IMR-90 (cell line): Measurements from ENCODE around the gene SCYGR7. TPM values are rescaled to one million over a fixed set of nuclear protein-coding genes. Genes with fewer than 3 reads are reported as not detected.

Experiments used
- ATAC-seq: fragments of 200-7000 bp; cut with Tn5 transposase; 2 replicates; pipeline ENCODE4 v1.9.1; 2020; ENCODE audit warnings: low read depth, mild to moderate bottlenecking, moderate library complexity
- BruUV-seq: library from RNA; stranded (reverse); fragments of 400-500 nt; replicated peaks from 2 replicates; lab custom pipeline; 2021; lab: Mats Ljungman, UMichigan
- CTCF ChIA-PET: fragments of 300-600 bp; formaldehyde crosslinking; extraction: SDS; loops from one replicate; lab custom pipeline; 2021; ENCODE audit warnings: antibody characterized with exemption; lab: Yijun Ruan, JAX
- POLR2A ChIA-PET: fragments of 300-600 bp; sonication (Branson Sonifier 250); formaldehyde crosslinking; loops from one replicate; lab custom pipeline; 2022; ENCODE audit warnings: antibody characterized with exemption; ENCODE audit not compliant: unreplicated experiment; lab: Charles Lee
- DNase-seq: peaks from one replicate; pipeline ENCODE4 v3.0.0; 2013
- H2AFZ ChIP-seq: replicated peaks from 2 replicates; pipeline ENCODE3; 2013; ENCODE audit warnings: low read length, mild to moderate bottlenecking; ENCODE audit not compliant: poor library complexity
- H2AK5ac ChIP-seq: 2 replicates; pipeline ENCODE4 v1.6.1; 2013; ENCODE audit warnings: low read depth, low read length, inconsistent platforms
- H2AK9ac ChIP-seq: replicated peaks from 2 replicates; pipeline ENCODE3; 2013; ENCODE audit warnings: mild to moderate bottlenecking, low read depth, low read length, moderate library complexity; ENCODE audit not compliant: poor library complexity
- H2BK120ac ChIP-seq: 2 replicates; pipeline ENCODE4 v1.6.1; 2013; ENCODE audit warnings: low read depth, low read length, inconsistent platforms
- H2BK15ac ChIP-seq: 3 replicates; pipeline ENCODE4 v1.6.1; 2013; ENCODE audit warnings: low read depth, low read length, inconsistent platforms
- H2BK20ac ChIP-seq: 2 replicates; pipeline ENCODE4 v1.6.1; 2013; ENCODE audit warnings: low read depth, mild to moderate bottlenecking, inconsistent platforms, low read length, moderate library complexity
- H2BK5ac ChIP-seq: 2 replicates; pipeline ENCODE4 v1.6.1; 2013; ENCODE audit warnings: mild to moderate bottlenecking, low read depth, low read length, inconsistent platforms; ENCODE audit not compliant: poor library complexity, severe bottlenecking
- H3K14ac ChIP-seq: replicated peaks from 2 replicates; pipeline ENCODE4 v1.6.1; 2013; ENCODE audit warnings: low read depth, low read length, inconsistent platforms
- H3K18ac ChIP-seq: 2 replicates; pipeline ENCODE4 v1.6.1; 2013; ENCODE audit warnings: low read depth, low read length, control low read depth
- H3K23ac ChIP-seq: 2 replicates; pipeline ENCODE4 v1.6.1; 2013; ENCODE audit warnings: low read depth, low read length, inconsistent platforms
- H3K27ac ChIP-seq: 2 replicates; pipeline ENCODE4 v1.5.1; 2013; ENCODE audit warnings: mild to moderate bottlenecking, control low read depth, low read length; ENCODE audit not compliant: insufficient read depth
- H3K27me3 ChIP-seq: 2 replicates; pipeline ENCODE4 v1.6.1; 2013; ENCODE audit warnings: low read length; ENCODE audit not compliant: control insufficient read depth, insufficient read depth
- H3K36me3 ChIP-seq: 2 replicates; pipeline ENCODE4 v1.6.1; 2013; ENCODE audit warnings: low read length, mixed read lengths; ENCODE audit not compliant: control insufficient read depth, insufficient read depth
- H3K4ac ChIP-seq: 2 replicates; pipeline ENCODE4 v1.6.1; 2013; ENCODE audit warnings: low read depth, low read length, inconsistent platforms
- H3K4me1 ChIP-seq: 2 replicates; pipeline ENCODE4 v1.6.1; 2013; ENCODE audit warnings: low read length, mixed read lengths; ENCODE audit not compliant: control insufficient read depth, insufficient read depth
- H3K4me2 ChIP-seq: 2 replicates; pipeline ENCODE4 v1.6.1; 2013; ENCODE audit warnings: low read depth, mild to moderate bottlenecking, control low read depth, low read length, moderate library complexity
- H3K4me3 ChIP-seq: 2 replicates; pipeline ENCODE4 v1.5.1; 2013; ENCODE audit warnings: low read depth, mild to moderate bottlenecking, control low read depth, low read length, moderate library complexity; ENCODE audit not compliant: insufficient read depth
- H3K56ac ChIP-seq: 2 replicates; pipeline ENCODE4 v1.6.1; 2013; ENCODE audit warnings: low read length, inconsistent platforms; ENCODE audit not compliant: insufficient read depth; ENCODE audit errors: extremely low read depth
- H3K79me1 ChIP-seq, 2 experiments: 2 replicates each; pipeline ENCODE4 v1.6.1; 2013; ENCODE audit warnings: low read length in 2 of 2, inconsistent platforms in 1 of 2, low read depth in 1 of 2
- H3K9ac ChIP-seq: 2 replicates; pipeline ENCODE4 v1.6.1; 2013; ENCODE audit warnings: low read depth, low read length, control low read depth
- H3K9me1 ChIP-seq: 2 replicates; pipeline ENCODE4 v1.6.1; 2013; ENCODE audit warnings: low read length, inconsistent platforms; ENCODE audit not compliant: insufficient read depth
- H3K9me3 ChIP-seq: 2 replicates; pipeline ENCODE4 v1.6.1; 2013; ENCODE audit warnings: low read length; ENCODE audit not compliant: control insufficient read depth, insufficient read depth
- H4K20me1 ChIP-seq: 2 replicates; pipeline ENCODE4 v1.6.1; 2013; ENCODE audit warnings: low read length, inconsistent platforms; ENCODE audit not compliant: insufficient read depth
- H4K5ac ChIP-seq: 2 replicates; pipeline ENCODE4 v1.6.1; 2013; ENCODE audit warnings: mild to moderate bottlenecking, low read depth, low read length, control low read depth
- H4K8ac ChIP-seq, 2 experiments: 2 replicates each; pipeline ENCODE4 v1.6.1; 2013; ENCODE audit warnings: low read depth in 2 of 2, low read length in 2 of 2, control low read depth in 1 of 2, inconsistent platforms in 1 of 2
- H4K91ac ChIP-seq: 2 replicates; pipeline ENCODE4 v1.6.1; 2013; ENCODE audit warnings: low read depth, low read length, inconsistent platforms; ENCODE audit not compliant: insufficient read depth
- BHLHE40 ChIP-seq: fragments of 150-350 bp; IDR thresholded peaks from 2 replicates; pipeline ENCODE4 v1.6.1; 2016; ENCODE audit warnings: mild to moderate bottlenecking, low read depth, low read length
- CEBPB ChIP-seq: IDR thresholded peaks from 2 replicates; pipeline ENCODE4 v1.6.1; 2012; ENCODE audit warnings: low read depth, low read length, improper control_type of control experiment
- CHD1 ChIP-seq: IDR thresholded peaks from 2 replicates; pipeline ENCODE4 v1.6.1; 2012; ENCODE audit warnings: low read depth, low read length, improper control_type of control experiment
- CTCF ChIP-seq: conservative IDR thresholded peaks from 2 replicates; pipeline ENCODE4 v1.5.1; 2012; ENCODE audit warnings: mild to moderate bottlenecking, low read depth, low read length, improper control_type of control experiment
- ELK1 ChIP-seq: fragments of 150-350 bp; IDR thresholded peaks from 2 replicates; pipeline ENCODE4 v1.6.1; 2016; ENCODE audit warnings: low read depth, mild to moderate bottlenecking, low read length, moderate library complexity, borderline replicate concordance
- FOS ChIP-seq: fragments of 150-350 bp; IDR thresholded peaks from 2 replicates; pipeline ENCODE4 v1.6.1; 2016; ENCODE audit warnings: low read depth, low read length
- MAFK ChIP-seq: IDR thresholded peaks from 2 replicates; pipeline ENCODE4 v1.6.1; 2012; ENCODE audit warnings: low read depth, low read length, improper control_type of control experiment
- MAZ ChIP-seq: IDR thresholded peaks from 2 replicates; pipeline ENCODE4 v1.6.1; 2012; ENCODE audit warnings: low read depth, mild to moderate bottlenecking, low read length, improper control_type of control experiment, moderate library complexity, borderline replicate concordance
- MXI1 ChIP-seq: IDR thresholded peaks from 2 replicates; pipeline ENCODE4 v1.6.1; 2012; ENCODE audit warnings: low read depth, mild to moderate bottlenecking, low read length, moderate library complexity, borderline replicate concordance
- NFE2L2 ChIP-seq: fragments of 150-350 bp; IDR thresholded peaks from 2 replicates; pipeline ENCODE4 v1.6.1; 2016; ENCODE audit warnings: low read depth, mild to moderate bottlenecking, low read length
- POLR2A ChIP-seq: IDR thresholded peaks from 2 replicates; pipeline ENCODE4 v1.6.1; 2012; ENCODE audit warnings: mild to moderate bottlenecking, low read depth, low read length
- RAD21 ChIP-seq: IDR thresholded peaks from 2 replicates; pipeline ENCODE4 v1.6.1; 2012; ENCODE audit warnings: low read length, improper control_type of control experiment
- RCOR1 ChIP-seq: IDR thresholded peaks from 2 replicates; pipeline ENCODE4 v1.6.1; 2012; ENCODE audit warnings: mild to moderate bottlenecking, low read length, improper control_type of control experiment; ENCODE audit not compliant: insufficient replicate concordance
- RFX5 ChIP-seq: IDR thresholded peaks from 2 replicates; pipeline ENCODE4 v1.8.0; 2012; ENCODE audit warnings: low read depth, mild to moderate bottlenecking, low read length, moderate library complexity
- SMC3 ChIP-seq: fragments of 150-350 bp; IDR thresholded peaks from 2 replicates; pipeline ENCODE4 v1.6.1; 2016; ENCODE audit warnings: low read depth, mild to moderate bottlenecking, antibody characterized with exemption, low read length, moderate library complexity
- USF2 ChIP-seq: fragments of 150-350 bp; IDR thresholded peaks from 2 replicates; pipeline ENCODE4 v1.6.1; 2017; ENCODE audit warnings: mild to moderate bottlenecking, antibody characterized with exemption, low read length, low read depth
- WGBS, 2 experiments: methylation state at CpG; one replicate each; pipeline versions ENCODE4 v1.1.5 to v1.1.7; 2013; ENCODE audit warnings: missing lambda C conversion rate in 2 of 2; ENCODE audit not compliant: insufficient read length in 1 of 2; ENCODE audit errors: extremely low coverage in 2 of 2; 5-methylcytosine and 5-hydroxymethylcytosine counted together
- dilution Hi-C: fragments of 300-500 bp; cut with HindIII; formaldehyde crosslinking; loops from one replicate; pipeline ENCODE4 v1.14.3; 2018; ENCODE audit warnings: low sequenced_read_pairs; ENCODE audit not compliant: unreplicated experiment
- in situ Hi-C: fragments of 300-500 bp; cut with MboI; formaldehyde crosslinking; loops from 3 replicates; pipeline ENCODE4 v1.14.3; 2019; ENCODE audit warnings: low sequenced_read_pairs, inconsistent platforms, mixed read lengths
- intact Hi-C: fragments of 100-400 bp; cut with micrococcal nuclease; formaldehyde crosslinking; loops from 2 replicates; pipeline ENCODE4 v1.10.0; 2022
- polyA plus RNA-seq, 3 experiments: library from polyadenylated mRNA; depleted of rRNA; stranded (reverse); fragments of >200 nt; gene quantifications; 2 replicates each; pipeline ENCODE4 v1.2.3, GENCODE V29; 2012; ENCODE audit warnings: low replicate concordance in 1 of 3
- total RNA-seq: library from RNA; depleted of rRNA; stranded (reverse); fragments of >200 nt; gene quantifications from 2 replicates; pipeline ENCODE4 v1.2.3, GENCODE V29; 2012

Gene SCYGR7
- total and polyA plus RNA-seq, 2 of the 4 experiments (the other 2 are of a cell fraction): not detected

- intact Hi-C loops: no loop called here
- WGBS, 2 experiments: 17% methylated on average over 2 of the region's 5 CpGs; no CpG with 5 or more reads in 1 of the 2 experiments
- H2BK20ac ChIP-seq: no peak overlapping the region
- no peaks in the 10 kb centered on the region for H3K9me1 ChIP-seq
- H4K91ac ChIP-seq: no peak overlapping the region
- H3K4ac ChIP-seq: no peak overlapping the region
- H3K14ac ChIP-seq: no peak overlapping the region
- no peaks in the 10 kb centered on the region for H3K27me3 ChIP-seq
- H4K20me1 ChIP-seq: no peaks in the 10 kb centered on the region
- ChIA-PET POLR2A (no interaction called here), CTCF (no interaction called here)
- ATAC-seq: no peak
- no peaks in the 10 kb centered on the region for H3K79me1 ChIP-seq
- no TSS peak for BruUV-seq
- H4K8ac ChIP-seq: no peak overlapping the region
- H3K27ac ChIP-seq: no peak overlapping the region
- H2BK5ac ChIP-seq: no peak overlapping the region
- H3K9me3 ChIP-seq: no peaks in the 10 kb centered on the region
- H3K36me3 ChIP-seq: no peaks in the 10 kb centered on the region
- dilution Hi-C loops: no loop called here
- H2AK9ac ChIP-seq: no peak overlapping the region
- H3K18ac ChIP-seq: no peak overlapping the region
- H3K23ac ChIP-seq: no peak overlapping the region
- no peak overlapping the region for H4K5ac ChIP-seq
- no peak overlapping the region for H2AK5ac ChIP-seq
- H2AFZ ChIP-seq: no peak overlapping the region
- H3K4me1 ChIP-seq: no peaks in the 10 kb centered on the region
- no peak overlapping the region for H2BK120ac ChIP-seq
- H2BK15ac ChIP-seq: no peak overlapping the region
- TF ChIP-seq RCOR1 (no peak), RAD21 (no peak), CTCF (no peak), CHD1 (no peak), ELK1 (no peak), SMC3 (no peak), MAFK (no peak), NFE2L2 (no peak), RFX5 (no peak), FOS (no peak), USF2 (no peak), MAZ (no peak), MXI1 (no peak), CEBPB (no peak), BHLHE40 (no peak), POLR2A (no peak)
- H3K56ac ChIP-seq: no peak overlapping the region
- DNase-seq: no peak
- no peak overlapping the region for H3K4me2 ChIP-seq
- no peak overlapping the region for H3K4me3 ChIP-seq
- in situ Hi-C loops: no loop called here
- H3K9ac ChIP-seq: no peak overlapping the region
These were observed 43.9 kb upstream of the SCYGR7 start for GRCh38 chr2:227684258-227684657.
